NCI-H1436 (cell line): ENCODE results near the gene SPEF1.

ENCODE experiments used
- DNase-seq: peaks from one replicate; lab custom pipeline; 2025; lab: John Stamatoyannopoulos, UW

SPEF1 gene

GRCh38 chr20:3787324-3788014 lies 6.2 kb upstream of the SPEF1 start:
- no peak for DNase-seq

- peak; percentile 80 for DNase-seq
Measured at GRCh38 chr20:3786665-3787323, 5.5 kb upstream of the SPEF1 start, which contains the start of gene CENPB. CENPB (minus strand) TSS chr20:3786740; CDS start chr20:3786483, 257 bp downstream.

DNA sequence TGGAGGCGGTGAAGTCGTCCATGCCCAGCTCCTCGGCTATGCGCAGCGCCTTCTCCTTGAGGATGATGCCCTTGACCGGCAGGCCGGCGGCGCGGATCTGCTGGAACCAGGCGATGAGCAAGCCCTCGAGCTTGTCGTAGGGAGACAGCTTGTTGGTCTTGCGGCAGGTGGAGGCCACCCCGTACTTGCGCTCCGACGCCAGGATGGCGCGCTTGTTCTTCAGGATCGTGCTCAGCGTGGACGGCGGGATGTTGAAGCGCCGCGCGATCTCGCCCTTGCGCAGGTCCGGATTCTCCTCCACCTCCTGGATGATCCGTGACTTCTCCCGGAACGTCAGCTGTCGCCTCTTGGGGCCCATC lies 4.9 kb upstream of the SPEF1 start:
- DNase-seq: peak; percentile 31

- DNase-seq: no peak
Measured at GRCh38 chr20:3785240-3786125, 4.2 kb upstream of the SPEF1 start.

GRCh38 chr20:3784863-3785239 lies 3.6 kb upstream of the SPEF1 start:
- no peak for DNase-seq

- no peak for DNase-seq
Measured at GRCh38 chr20:3784216-3784853, 3.1 kb upstream of the SPEF1 start.

DNA sequence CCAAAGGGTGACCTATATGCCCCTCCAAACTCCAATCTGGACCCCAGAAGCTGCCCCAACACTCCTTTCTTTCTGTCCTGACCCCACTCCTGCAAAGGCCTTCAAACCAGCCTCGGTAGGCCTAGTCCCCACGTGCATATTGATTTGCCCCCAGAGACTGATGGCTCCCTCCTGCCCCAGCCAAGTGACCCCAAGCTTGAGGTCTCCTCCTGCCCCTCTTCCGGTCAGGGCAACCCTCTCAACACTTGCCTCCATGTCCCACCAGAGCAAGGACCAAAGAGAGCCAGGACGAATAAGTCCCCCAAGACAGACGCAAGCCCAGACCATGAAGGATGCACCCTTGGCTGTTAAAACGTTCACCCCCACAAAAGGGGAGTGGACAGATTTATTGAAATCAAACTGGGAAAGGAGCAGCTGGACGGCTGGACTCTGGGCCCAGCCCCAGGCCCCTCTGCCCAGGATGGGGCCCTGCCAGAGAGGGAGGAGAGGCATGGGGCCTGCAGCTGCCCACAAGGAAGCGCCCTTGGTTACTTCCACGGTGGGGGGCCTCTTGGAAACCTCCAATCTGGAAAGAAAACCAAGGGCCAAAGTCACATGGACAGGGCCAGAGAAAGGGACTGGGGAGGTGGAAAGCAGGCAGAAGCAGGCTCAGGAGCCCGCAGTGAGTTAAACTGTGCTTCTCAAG lies 2.4 kb upstream of the SPEF1 start:
- DNase-seq: no peak

DNA sequence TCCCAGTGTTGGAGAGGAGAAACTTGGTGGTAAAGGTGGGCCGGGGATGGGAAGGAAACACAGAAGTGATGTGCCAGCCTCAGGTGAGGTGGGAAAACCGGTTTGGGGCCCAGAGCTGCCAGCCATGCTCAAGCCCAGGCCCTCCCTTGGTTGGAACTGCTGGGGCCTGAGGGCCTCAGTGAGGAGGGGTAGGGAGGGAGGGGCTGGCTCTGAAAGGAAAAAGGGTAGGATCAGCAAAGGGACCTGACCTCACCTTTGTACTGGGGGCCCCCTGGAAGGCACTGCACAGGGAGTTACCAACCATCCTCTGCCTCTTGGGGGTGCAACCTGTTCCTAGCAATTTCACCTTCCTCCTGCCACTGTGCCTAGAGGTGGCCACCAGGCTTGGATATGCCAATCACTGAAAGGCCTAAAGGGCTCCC lies 1.8 kb upstream of the SPEF1 start:
- no peak for DNase-seq

DNA sequence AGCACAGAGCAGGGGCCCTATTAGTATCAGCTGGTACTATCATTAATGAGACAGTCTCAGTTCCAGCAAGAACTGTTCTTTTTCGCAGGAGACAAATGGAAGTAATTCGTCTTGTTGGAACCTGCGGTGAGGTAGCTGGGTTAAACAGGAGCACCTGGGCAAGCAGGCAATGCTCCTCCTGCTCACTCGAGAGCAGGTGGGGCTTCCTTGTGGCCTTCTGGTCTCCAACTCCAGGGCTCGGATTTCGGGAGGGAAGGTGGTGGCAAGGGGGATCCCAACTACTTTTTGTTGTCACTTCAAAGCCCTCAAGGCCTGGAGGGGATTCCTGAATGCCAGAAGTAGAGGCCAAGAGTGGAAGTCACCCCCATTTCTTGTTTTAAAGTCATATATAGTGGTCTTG lies 1.3 kb upstream of the SPEF1 start:
- no peak for DNase-seq

DNA sequence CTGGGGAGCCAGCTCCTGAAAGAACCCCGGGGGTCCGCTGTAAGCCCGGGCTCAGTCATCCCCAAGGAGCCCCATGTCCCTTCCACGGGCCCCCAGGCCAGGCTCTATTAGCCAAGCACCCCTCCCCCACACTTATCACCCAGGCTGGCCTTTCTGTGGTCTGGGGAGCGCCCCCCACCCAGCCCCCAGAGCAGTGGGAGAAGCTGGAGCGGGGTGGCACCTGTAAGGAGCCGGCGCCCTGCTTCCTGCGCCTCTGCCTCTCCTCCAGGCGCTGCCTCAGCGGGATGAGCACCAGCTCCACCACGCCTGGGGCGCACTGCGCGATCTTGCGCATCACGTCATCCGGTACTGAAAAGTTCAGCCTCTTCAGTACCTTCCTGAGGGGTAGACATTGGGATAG lies 2.3 kb downstream of the SPEF1 start:
- no peak for DNase-seq

DNA sequence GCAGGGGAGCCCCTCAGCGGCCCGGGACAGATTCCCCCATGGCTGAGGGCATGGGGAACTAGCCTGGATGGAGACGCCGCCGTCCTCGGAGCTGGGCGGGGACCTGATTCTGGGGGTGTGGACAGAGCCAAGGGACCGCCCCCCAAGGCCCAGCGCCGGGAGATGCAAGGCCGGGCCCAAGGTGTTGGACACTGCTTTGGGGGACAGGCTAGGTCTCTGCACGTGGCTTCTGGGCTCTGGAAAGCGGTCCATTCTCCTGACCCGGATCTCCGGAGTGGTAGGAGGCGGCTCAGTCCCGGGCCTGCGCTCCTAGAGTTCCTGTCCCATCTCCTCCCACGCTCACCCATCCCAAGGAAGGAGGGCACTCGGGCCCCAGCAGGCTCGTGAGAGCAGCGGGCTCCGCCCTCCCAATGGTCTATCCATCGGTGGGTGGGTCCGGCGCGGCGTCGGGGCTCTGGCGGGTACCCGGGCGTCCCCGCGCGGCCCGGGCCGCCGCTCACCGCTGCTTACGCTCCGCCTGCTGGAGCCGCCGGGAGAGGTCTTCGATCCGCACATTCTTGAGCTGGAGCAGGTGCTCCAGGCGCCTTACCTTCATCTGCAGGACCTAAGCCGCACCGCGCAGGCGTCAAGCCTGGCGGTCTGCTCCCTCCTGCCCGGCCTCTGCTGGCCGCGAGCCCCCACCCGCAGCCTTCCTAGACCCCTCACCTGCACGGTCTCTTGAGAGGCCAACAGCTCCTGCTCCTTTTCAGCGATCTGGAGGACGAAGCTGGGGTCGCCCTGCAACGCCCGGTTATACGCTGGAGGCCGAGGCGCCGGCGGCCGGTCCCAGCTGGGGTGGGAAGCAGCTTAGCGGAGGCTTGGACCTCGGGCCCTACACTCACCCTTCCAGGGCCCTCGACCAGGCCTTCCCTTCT lies 3.3 kb downstream of the SPEF1 start:
- DNase-seq: peak; percentile 43

GRCh38 chr20:3777381-3777715 lies 3.9 kb downstream of the SPEF1 start:
- no peak for DNase-seq

DNA sequence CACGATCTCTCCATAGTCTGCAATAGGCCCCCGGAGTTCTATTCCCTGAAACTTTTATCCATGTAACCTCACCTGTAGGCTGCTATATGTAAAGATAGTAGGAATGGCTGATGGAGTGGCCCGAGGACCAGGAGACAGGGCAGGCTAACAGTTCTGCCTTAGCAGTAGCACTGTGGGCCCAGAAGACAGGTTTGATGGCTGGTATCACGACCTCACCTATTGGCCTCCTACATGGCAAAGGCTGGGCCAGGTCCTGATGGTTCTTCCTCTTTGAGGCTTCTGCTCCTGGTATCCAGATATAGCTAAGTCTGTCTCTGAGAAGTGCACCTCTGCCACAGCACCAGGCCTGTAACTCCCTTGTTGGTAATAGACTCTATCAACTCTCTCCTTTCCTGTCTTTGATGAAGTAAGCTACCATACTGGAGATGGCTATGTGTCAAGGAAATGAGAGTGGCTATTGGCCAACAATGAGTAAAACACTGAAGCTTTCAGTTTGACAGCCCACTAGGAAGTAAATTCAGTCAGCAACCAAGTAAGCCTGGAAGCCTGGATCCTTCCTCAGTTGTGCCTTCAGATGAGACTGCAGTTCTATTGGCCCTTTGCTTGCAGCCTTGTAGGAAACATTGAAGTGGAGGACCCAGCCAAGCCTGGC lies 5.7 kb downstream of the SPEF1 start:
- no peak for DNase-seq

DNA sequence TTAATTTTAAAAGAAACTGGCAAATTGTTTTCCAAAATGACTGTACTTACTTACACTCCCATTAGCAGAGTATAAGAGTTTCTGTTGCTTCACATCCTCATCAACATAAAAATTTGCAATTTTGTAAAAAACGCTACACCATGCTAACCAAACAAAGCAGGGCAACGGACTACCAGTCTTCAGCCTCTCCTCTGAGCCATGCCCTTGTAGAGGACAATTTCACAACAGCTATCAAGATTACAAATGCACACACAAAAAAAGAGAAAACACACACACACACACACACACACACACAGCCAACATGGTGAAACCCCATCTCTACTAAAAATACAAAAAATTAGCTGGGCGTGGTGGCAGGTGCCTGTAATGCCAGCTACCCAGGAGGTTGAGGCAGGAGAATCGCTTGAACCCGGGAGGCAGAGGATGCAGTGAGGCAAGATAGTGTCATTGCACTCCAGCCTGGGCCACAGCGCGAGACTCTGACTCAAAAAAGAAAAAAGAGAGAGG lies 9.6 kb downstream of the SPEF1 start:
- DNase-seq: no peak

GRCh38 chr20:3768342-3769130 lies 12.7 kb downstream of the SPEF1 start:
- peak; percentile 86 for DNase-seq

DNA sequence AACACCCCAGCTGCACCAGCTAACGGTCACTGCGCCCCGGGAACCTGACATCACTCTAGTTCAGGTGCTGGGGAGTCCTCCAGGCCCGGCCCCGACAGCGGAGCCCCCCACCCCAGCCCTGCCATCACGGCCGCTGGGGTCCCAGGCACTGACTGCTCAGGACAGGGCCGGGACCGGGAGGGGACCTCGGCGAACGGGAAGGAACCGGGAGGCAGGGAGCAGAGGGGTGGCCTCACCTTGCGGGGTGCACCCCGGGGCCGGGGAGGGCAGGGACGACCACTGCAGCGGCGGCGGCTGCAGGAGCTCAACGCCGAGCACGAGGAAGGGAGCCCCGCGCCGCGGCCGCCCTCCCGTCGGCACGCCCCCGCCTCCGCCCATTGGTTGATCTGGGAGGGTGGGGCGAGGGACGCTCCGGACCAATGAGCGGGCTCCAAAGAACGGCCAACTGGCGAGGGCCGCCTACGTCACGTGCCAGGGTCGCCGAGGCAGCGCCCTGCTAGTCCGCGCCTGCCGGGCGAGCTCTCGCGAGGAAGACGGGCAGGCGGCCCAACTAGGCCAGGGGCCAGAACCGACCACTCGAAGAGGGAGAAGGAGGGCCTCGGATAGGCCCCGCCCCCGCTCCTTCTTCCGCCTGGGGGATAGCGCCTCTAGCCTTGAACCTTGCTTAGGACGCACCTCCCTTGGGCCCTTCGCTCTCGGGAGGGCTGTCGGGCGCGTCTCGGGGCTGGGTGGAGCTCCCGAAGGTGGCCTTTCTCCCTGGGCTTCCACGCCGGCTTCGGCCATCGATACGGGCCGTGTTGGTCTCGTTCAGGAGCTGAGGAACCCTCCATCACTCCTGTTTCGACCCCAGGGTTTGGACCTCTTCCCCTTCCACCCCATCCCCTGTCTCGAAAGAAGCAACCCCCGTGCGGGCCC lies 13.6 kb downstream of the SPEF1 start, which contains the start of gene ADISSP:
Gene ADISSP (minus strand): TSS at position 327 of the 915 bp plus-strand sequence. CDS start 7,653 bp downstream, outside the sequence.
- DNase-seq: peak; percentile 98

- DNase-seq: no peak
Measured at GRCh38 chr20:3767110-3767426, 14.2 kb downstream of the SPEF1 start.

DNA sequence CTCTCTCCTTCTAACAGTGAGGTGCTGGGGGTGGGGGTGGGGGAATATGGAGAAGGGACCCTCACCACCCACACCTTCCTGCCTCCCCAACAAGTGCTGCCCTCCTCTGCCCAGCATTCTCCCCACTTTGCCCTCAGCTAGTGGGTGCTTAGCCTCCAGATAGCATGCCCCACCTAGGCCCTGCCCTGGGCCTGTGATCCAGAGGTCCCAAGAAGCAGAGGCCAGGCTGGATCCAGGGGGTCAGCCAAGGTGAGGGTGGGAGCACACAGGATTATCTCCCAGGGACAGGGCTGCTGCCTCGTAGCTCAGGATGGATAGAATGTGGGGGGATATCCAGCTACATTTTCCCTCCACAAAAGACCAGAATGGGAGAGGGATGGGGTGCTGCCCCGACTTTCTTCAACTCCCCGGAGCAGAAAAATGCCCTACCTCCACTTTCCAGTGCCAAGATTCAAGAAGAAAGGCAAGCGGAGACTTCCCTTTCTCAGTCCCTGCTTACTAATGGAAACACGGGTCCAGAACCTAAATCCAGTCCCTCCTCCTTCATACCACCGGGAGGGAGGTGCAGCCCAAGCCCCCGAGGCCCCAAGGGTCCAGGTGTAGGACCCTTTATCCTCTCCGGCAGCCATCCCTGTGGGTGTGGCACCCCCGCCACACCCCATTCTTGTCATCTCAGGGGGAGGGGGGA lies 14.7 kb downstream of the SPEF1 start:
- no peak for DNase-seq
